Measurements from ENCODE around the gene PITHD1. TPM values are rescaled to one million over a fixed set of nuclear protein-coding genes. Genes with fewer than 3 reads are reported as not detected.

The PITHD1 gene
- total and polyA plus RNA-seq, 4 experiments from 2014 or later, result 65.3 to 82.2 (median 80.2) TPM

DNA sequence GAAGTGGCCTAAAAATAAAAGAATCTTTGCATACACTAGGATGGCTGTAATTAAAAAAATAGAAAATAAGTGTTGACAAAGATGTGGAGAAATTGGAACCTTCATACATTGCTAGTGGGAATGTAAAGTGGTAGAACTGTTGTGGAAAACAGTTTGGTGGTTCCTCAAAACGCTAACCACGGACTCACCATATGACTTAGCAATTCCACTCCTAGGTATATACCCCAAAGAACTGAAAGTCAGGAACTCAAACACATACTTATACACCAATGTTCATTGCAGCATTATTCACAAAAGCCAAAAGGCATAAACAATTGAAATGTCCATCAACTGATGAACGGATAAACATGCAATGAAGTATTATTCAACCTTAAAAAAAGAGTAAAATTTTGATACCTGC lies 57.8 kb downstream of the PITHD1 start:
- H3K9me3 ChIP-seq (ENCODE audit: control insufficient read depth in 1 of 2, low read length in 2 of 2), result no peaks in the 10 kb centered on the region
- Mint-ChIP-seq H3K36me3 (no peaks in the 10 kb centered on the region), H3K27me3 (peaks cover 5 to 12% of the 10 kb centered on the region in 2 donors), H3K4me1 (peaks cover 5 to 14% (median 11%) of the 10 kb centered on the region in 4 donors), H3K4me3 (no peak overlapping the region), H3K27ac (no peak overlapping the region), H3K9me3 (no peaks in the 10 kb centered on the region)
- CTCF ChIA-PET (ENCODE audit: partially characterized antibody), result no interaction called here
- H3K4me3 ChIP-seq (ENCODE audit: low read length in 2 of 2), result no peak overlapping the region
- no peaks in the 10 kb centered on the region for H3K36me3 ChIP-seq (ENCODE audit: insufficient read depth, low read length)
- H3K27ac ChIP-seq (ENCODE audit: low read depth, low read length), result no peak overlapping the region
- no peaks in the 10 kb centered on the region for H3K27me3 ChIP-seq (ENCODE audit: insufficient read depth, low read length)
- no peak for DNase-seq
- POLR2A ChIA-PET (ENCODE audit: partially characterized antibody), result no interaction called here
- intact Hi-C loops (cut with micrococcal nuclease), result no loop called here
- peaks cover 8% of the 10 kb centered on the region for H3K4me1 ChIP-seq (ENCODE audit: insufficient read depth, low read length)

Other genes starting within 250 kb of the PITHD1 start
- 1 to 10 TPM; 1.1 to 1.2 TPM for gene E2F2, start 247.2 kb upstream of the PITHD1 start, total RNA-seq
- gene E2F2, start 247.2 kb upstream of the PITHD1 start, polyA plus RNA-seq, result 1 to 10 TPM in 1 of 2 donors, under 1 TPM in 1; 0.69 to 1.1 TPM
- gene ID3, start 218.9 kb upstream of the PITHD1 start, total RNA-seq, result 10 to 100 TPM; 89.6 to 98.0 TPM
- gene ID3, start 218.9 kb upstream of the PITHD1 start, polyA plus RNA-seq, result 10 to 100 TPM in 1 of 2 donors, 1 to 10 TPM in 1; 8.9 to 20.1 TPM
- gene RPL11, start 86.6 kb upstream of the PITHD1 start, total RNA-seq, result 1,000 to 10,000 TPM; 1,919 to 2,088 TPM
- 1,000 to 10,000 TPM; 1,255 to 1,467 TPM for gene RPL11, start 86.6 kb upstream of the PITHD1 start, polyA plus RNA-seq
- gene ELOA, start 34.9 kb upstream of the PITHD1 start, total RNA-seq, result 10 to 100 TPM; 28.3 to 31.7 TPM
- 10 to 100 TPM; 17.1 to 32.4 TPM for gene ELOA, start 34.9 kb upstream of the PITHD1 start, polyA plus RNA-seq
- 10 to 100 TPM; 52.6 to 55.8 TPM for gene LYPLA2, start 12.7 kb downstream of the PITHD1 start, total RNA-seq
- gene LYPLA2, start 12.7 kb downstream of the PITHD1 start, polyA plus RNA-seq, result 100 to 1,000 TPM; 110 to 151 TPM
- 10 to 100 TPM; 11.2 to 12.0 TPM for gene GALE, start 22.3 kb downstream of the PITHD1 start, total RNA-seq
- gene GALE, start 22.3 kb downstream of the PITHD1 start, polyA plus RNA-seq, result 10 to 100 TPM; 13.8 to 15.9 TPM
- 10 to 100 TPM; 36.3 to 38.5 TPM for gene HMGCL, start 47.0 kb downstream of the PITHD1 start, total RNA-seq
- gene HMGCL, start 47.0 kb downstream of the PITHD1 start, polyA plus RNA-seq, result 10 to 100 TPM; 27.8 to 32.3 TPM
- gene FUCA1, start 89.9 kb downstream of the PITHD1 start, total RNA-seq, result 10 to 100 TPM; 32.7 to 35.0 TPM
- 10 to 100 TPM; 15.8 to 17.3 TPM for gene FUCA1, start 89.9 kb downstream of the PITHD1 start, polyA plus RNA-seq
- not detected for gene CNR2, start 134.9 kb downstream of the PITHD1 start, total RNA-seq
- gene CNR2, start 134.9 kb downstream of the PITHD1 start, polyA plus RNA-seq, result under 1 TPM in 1 of 2 donors, not detected in 1; 0.36 TPM
- 100 to 1,000 TPM; 156 to 160 TPM for gene PNRC2, start 181.4 kb downstream of the PITHD1 start, total RNA-seq
- 100 to 1,000 TPM; 127 to 140 TPM for gene PNRC2, start 181.4 kb downstream of the PITHD1 start, polyA plus RNA-seq
- 100 to 1,000 TPM; 163 to 169 TPM for gene SRSF10, start 201.9 kb downstream of the PITHD1 start, total RNA-seq
- 100 to 1,000 TPM; 109 to 111 TPM for gene SRSF10, start 201.9 kb downstream of the PITHD1 start, polyA plus RNA-seq

Measured in CD4-positive, alpha-beta memory T cell (primary cell).